GM18867 (cell line): ENCODE measurements around the gene MRPS14.
"Not testable (repeated sequence)": the region's sequence is repeated elsewhere in the genome, so short reads cannot be mapped to it uniquely, and the experiment has no call there.

Source experiments
- ATAC-seq: cut with Tn5 transposase; IDR thresholded peaks from one replicate; pipeline ENCODE4 v1.9.1; 2021; ENCODE audit warnings: mild to moderate bottlenecking, moderate library complexity; ENCODE audit not compliant: unreplicated experiment

Gene MRPS14

GRCh38 chr1:175023043-175023921, at the start of gene MRPS14:
MRPS14 (minus strand) TSS chr1:175023425; CDS start chr1:175023408, 17 bp downstream.
- peak; percentile 91 for ATAC-seq

GRCh38 chr1:175072099-175072951, 49.1 kb upstream of the MRPS14 start:
- no peak for ATAC-seq

GRCh38 chr1:175071276-175071943, 48.2 kb upstream of the MRPS14 start:
- ATAC-seq, result no peak

GRCh38 chr1:175070818-175071217, 47.6 kb upstream of the MRPS14 start:
- no peak for ATAC-seq

GRCh38 chr1:175067362-175068106, 44.3 kb upstream of the MRPS14 start, which contains the start of gene TNN:
TNN (plus strand) TSS chr1:175067833; CDS start chr1:175077419, 9,586 bp downstream.
- ATAC-seq, result no peak

- ATAC-seq, result no peak
Observed at GRCh38 chr1:175062858-175063257, 39.6 kb upstream of the MRPS14 start.

GRCh38 chr1:175062339-175062738, 39.1 kb upstream of the MRPS14 start:
- no peak for ATAC-seq

- no peak for ATAC-seq
Observed at GRCh38 chr1:175054736-175055135, 31.5 kb upstream of the MRPS14 start.

GRCh38 chr1:175050992-175051391, 27.8 kb upstream of the MRPS14 start:
- no peak for ATAC-seq

GRCh38 chr1:175045519-175045918, 22.3 kb upstream of the MRPS14 start:
- no peak for ATAC-seq

GRCh38 chr1:175045097-175045496, 21.9 kb upstream of the MRPS14 start:
- ATAC-seq, result no peak

- not testable (repeated sequence) for ATAC-seq
Observed at GRCh38 chr1:175044591-175044990, 21.4 kb upstream of the MRPS14 start.

GRCh38 chr1:175043824-175044223, 20.6 kb upstream of the MRPS14 start:
- ATAC-seq, result no peak

GRCh38 chr1:175042650-175043049, 19.4 kb upstream of the MRPS14 start:
- no peak for ATAC-seq

- no peak for ATAC-seq
Observed at GRCh38 chr1:175040324-175040879, 17.2 kb upstream of the MRPS14 start.

- ATAC-seq, result no peak
Observed at GRCh38 chr1:175037416-175037815, 14.2 kb upstream of the MRPS14 start.

GRCh38 chr1:175036476-175036875, 13.3 kb upstream of the MRPS14 start:
- ATAC-seq, result no peak

GRCh38 chr1:175035865-175036264, 12.6 kb upstream of the MRPS14 start:
- ATAC-seq, result no peak

- no peak for ATAC-seq
Observed at GRCh38 chr1:175034775-175035174, 11.6 kb upstream of the MRPS14 start.

GRCh38 chr1:175033953-175034352, 10.7 kb upstream of the MRPS14 start:
- ATAC-seq, result no peak
